Karpas-422 (cell line): ENCODE results near the gene TFB2M. TPM values are rescaled to one million over a fixed set of nuclear protein-coding genes. Genes with fewer than 3 reads are reported as not detected.
"Not testable (repeated sequence)": the region's sequence is repeated elsewhere in the genome, so short reads cannot be mapped to it uniquely, and the experiment has no call there.

Experiments
- DNase-seq: peaks from one replicate; pipeline ENCODE4 v3.0.0-alpha.2; 2015
- H2AFZ ChIP-seq: fragments of 200-600 bp; sonication (generic); 2 replicates; pipeline ENCODE4 v1.6.1; 2014; ENCODE audit warnings: antibody characterized with exemption, low read length, mixed read lengths
- H3K27ac ChIP-seq: fragments of 200-600 bp; sonication (generic); 2 replicates; pipeline ENCODE4 v1.5.1; 2014; ENCODE audit warnings: mild to moderate bottlenecking, low read length, moderate library complexity
- H3K27me3 ChIP-seq: fragments of 200-600 bp; sonication (generic); 2 replicates; pipeline ENCODE4 v1.6.1; 2014; ENCODE audit warnings: low read length, mixed read lengths
- H3K36me3 ChIP-seq: fragments of 200-600 bp; sonication (generic); 2 replicates; pipeline ENCODE4 v1.6.1; 2014; ENCODE audit warnings: low read length, mixed read lengths; ENCODE audit not compliant: insufficient read depth
- H3K4me1 ChIP-seq: fragments of 200-600 bp; sonication (generic); 2 replicates; pipeline ENCODE4 v1.6.1; 2014; ENCODE audit warnings: mild to moderate bottlenecking, low read length, mixed read lengths
- H3K4me2 ChIP-seq: fragments of 200-600 bp; sonication (generic); 2 replicates; pipeline ENCODE4 v1.6.1; 2014; ENCODE audit warnings: low read length, low read depth, mild to moderate bottlenecking; ENCODE audit not compliant: poor library complexity, severe bottlenecking
- H3K4me3 ChIP-seq: fragments of 200-600 bp; sonication (generic); 2 replicates; pipeline ENCODE4 v1.5.1; 2014; ENCODE audit warnings: mild to moderate bottlenecking, antibody characterized with exemption, low read length, mixed read lengths
- H3K79me2 ChIP-seq: fragments of 200-600 bp; sonication (generic); 2 replicates; pipeline ENCODE4 v1.6.1; 2014; ENCODE audit warnings: mild to moderate bottlenecking, low read length, mixed read lengths
- H3K9ac ChIP-seq: fragments of 200-600 bp; sonication (generic); 2 replicates; pipeline ENCODE4 v1.6.0; 2014; ENCODE audit warnings: low read length
- H3K9me2 ChIP-seq: fragments of 200-600 bp; sonication (generic), shearing (Covaris generic); replicated peaks from 2 replicates; pipeline ENCODE4 v1.6.0; 2014; ENCODE audit warnings: mild to moderate bottlenecking, low read length, moderate library complexity; ENCODE audit not compliant: insufficient read depth
- H3K9me3 ChIP-seq: fragments of 300-700, 200-600 bp; sonication (generic); 2 replicates; pipeline ENCODE4 v1.6.1; 2014; ENCODE audit warnings: low read length, mixed read lengths
- H4K20me1 ChIP-seq: fragments of 200-600 bp; sonication (generic); 2 replicates; pipeline ENCODE4 v1.6.1; 2014; ENCODE audit warnings: mild to moderate bottlenecking, antibody characterized with exemption, low read length, low read depth; ENCODE audit not compliant: insufficient read depth
- total RNA-seq: library from RNA; depleted of rRNA; stranded (reverse); fragments of >200 nt; shearing (Covaris generic); gene quantifications from 2 replicates; pipeline ENCODE4 v1.2.3, GENCODE V29; 2014; ENCODE audit warnings: low replicate concordance

Gene TFB2M
- total RNA-seq, 1 experiment from 2014 or later, result 20.5 TPM

DNA sequence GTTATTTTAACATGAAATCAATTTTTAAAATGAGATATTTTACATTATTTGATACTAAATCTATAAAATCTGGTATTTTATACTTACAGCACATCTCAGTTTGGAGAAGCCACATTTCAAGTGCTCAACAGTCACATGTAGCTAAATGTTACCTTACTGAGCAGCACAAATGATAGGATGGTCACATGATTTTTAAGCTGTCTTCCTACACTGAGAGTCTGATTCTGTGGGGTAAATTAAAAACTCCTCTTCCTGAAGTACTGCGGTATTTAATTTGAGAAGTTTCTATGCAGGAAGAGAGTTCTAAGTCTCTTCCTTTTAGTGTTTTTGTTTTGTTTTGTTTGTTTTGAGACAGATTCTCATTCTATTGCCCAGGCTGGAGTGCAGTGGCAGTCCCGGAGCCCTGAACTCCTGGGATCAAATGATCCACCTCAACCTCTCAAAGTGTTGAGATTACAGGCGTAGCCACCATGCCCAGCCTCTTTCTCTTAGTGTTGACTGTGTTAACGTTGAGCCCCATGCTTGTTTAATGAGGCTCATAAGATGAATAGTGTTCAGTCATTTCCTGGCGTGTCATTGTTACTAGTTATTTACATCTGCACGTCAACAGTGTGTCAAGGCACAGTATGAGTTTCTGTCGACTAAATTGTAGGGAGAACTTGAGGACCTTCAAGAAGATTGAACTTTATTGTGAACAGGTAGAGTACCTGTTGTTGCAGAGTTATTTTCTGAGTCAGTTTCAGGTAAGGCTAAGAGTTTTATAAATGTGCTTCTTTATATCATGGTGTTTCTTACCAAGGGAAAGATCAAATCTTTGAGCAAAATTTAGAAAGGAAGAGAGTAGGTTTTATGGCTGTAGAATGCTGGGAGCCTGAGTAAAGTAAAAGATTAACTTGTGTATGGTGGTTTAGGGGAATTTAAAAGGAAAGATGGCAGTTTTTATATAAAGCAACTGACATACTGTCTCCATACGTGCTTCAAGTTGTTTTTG is 3.5 kb upstream of the TFB2M start:
- no peak for DNase-seq
- Histone ChIP-seq H3K9me3 (no peaks in the 10 kb centered on the region), H3K4me1 (peaks cover 70% of the 10 kb centered on the region), H3K79me2 (peaks cover 96% of the 10 kb centered on the region), H3K27ac (peak overlapping the region; percentile 78), H4K20me1 (no peaks in the 10 kb centered on the region), H2AFZ (no peak overlapping the region), H3K4me3 (peak overlapping the region; percentile 22; the same call in 1 of the 2 replicates), H3K4me2 (peak overlapping the region; percentile 77), H3K9ac (peak overlapping the region; percentile 23), H3K9me2 (no peaks in the 10 kb centered on the region), H3K27me3 (no peaks in the 10 kb centered on the region), H3K36me3 (no peaks in the 10 kb centered on the region)

DNA sequence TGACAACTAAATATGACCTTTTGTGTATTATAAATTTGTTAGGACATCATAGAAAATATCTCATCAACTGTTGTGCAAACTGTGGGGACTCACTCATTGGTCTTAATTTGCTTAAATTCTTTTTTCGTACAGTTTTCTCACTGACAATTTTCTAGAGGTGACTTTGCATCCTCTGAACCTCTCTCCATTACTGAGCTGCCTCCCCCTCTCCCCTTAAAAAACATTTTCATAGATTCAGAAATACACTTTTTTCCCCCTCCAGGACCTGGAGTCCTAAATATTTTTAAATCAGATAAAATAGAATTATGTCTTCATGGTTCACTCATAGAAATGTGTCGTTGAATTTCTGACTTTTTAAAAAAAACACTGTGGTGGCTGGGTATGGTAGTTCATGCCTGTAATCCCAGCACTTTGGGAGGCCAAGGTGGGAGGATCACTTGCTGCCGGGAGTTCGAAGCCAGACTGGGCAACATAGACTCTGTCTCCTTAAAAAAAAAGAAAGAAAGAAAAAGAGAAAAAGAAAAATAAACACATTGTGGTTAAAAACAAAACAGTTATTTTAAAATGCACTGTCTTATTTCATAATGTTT is 1.7 kb upstream of the TFB2M start:
- Histone ChIP-seq H3K36me3 (peaks cover 9% of the 10 kb centered on the region), H3K9me3 (no peaks in the 10 kb centered on the region), H3K79me2 (peaks cover 97% of the 10 kb centered on the region), H3K4me1 (peaks cover 68% of the 10 kb centered on the region), H2AFZ (no peak overlapping the region), H3K9ac (peak overlapping the region; percentile 79), H3K4me2 (peak overlapping the region; percentile 77), H3K27me3 (no peaks in the 10 kb centered on the region), H3K9me2 (no peaks in the 10 kb centered on the region), H3K27ac (peak overlapping the region; percentile 78), H4K20me1 (no peaks in the 10 kb centered on the region), H3K4me3 (peak overlapping the region; percentile 100)
- peak; percentile 71 for DNase-seq

DNA sequence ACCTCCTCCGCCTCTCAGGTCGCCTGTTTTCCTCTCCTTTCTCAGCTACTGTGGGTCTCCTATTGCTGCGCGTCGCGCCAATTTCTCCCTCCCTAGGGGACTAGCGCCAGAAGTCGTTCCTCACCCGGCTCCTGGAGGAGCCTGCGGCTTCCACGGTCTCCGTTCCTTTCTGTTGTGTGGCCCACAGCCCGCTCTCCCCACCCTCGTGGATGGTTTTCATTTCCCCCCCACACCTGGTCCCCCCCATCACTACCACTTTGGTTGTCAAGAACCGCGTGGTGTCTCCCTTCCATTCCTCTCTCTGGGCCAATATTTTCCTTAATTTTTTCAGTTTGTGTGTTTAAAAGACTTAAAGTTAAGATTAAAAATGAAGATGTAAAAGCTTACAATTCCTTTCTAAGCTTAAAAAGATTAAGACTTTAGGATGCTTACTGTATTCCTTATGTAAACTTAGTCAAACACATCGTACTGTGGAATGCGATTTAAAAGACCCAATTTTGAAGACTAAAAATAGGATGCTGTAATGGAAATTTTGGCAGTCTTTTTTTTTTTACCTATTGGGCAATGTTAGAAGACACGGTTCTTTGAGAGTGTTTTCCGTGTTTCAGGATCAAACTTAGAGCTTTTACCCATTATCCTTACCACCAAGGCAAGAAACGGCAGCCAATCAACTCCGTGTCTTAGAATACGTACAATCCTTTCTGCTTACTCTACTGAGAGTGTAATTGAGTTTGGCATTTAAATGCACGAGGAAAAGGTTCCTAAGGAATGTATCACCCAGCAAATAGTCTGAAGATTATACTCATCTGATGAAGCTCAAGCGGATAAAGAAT is 968 bp upstream of the TFB2M start:
- peak; percentile 66 for DNase-seq
- Histone ChIP-seq H3K4me2 (peak overlapping the region; percentile 77), H3K79me2 (peaks cover 94% of the 10 kb centered on the region), H3K9me2 (no peaks in the 10 kb centered on the region), H3K9ac (peak overlapping the region; percentile 79), H2AFZ (peak overlapping the region; percentile 76), H4K20me1 (no peaks in the 10 kb centered on the region), H3K36me3 (peaks cover 9% of the 10 kb centered on the region), H3K27ac (peak overlapping the region; percentile 78), H3K27me3 (no peaks in the 10 kb centered on the region), H3K4me3 (peak overlapping the region; percentile 100), H3K9me3 (no peaks in the 10 kb centered on the region), H3K4me1 (peaks cover 61% of the 10 kb centered on the region)

DNA sequence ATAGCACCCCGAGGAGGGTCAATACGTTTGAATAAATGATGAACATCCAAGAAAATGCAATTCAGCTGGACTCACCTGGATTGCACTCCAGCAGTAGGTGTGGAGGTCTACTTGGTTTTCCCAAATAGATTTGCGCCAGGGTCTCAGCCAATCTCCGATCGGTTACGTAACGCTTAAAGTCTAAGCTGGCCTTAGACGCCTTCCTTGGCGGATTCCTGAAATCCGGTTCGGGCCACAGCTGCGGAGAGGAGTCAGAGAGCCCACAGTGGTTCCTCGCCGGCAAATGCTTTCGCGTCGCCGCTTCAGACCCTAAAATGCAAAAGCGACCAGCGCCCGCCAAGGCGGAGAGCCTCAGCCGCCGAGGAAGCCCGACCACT is 322 bp downstream of the TFB2M start:
- no peaks in the 10 kb centered on the region for H3K9me3 ChIP-seq
- H3K4me3 ChIP-seq, result peak overlapping the region; percentile 100
- peak overlapping the region; percentile 94 for H3K9ac ChIP-seq
- H3K27ac ChIP-seq, result peak overlapping the region; percentile 22; the same call in 1 of the 2 replicates
- no peak for DNase-seq
- no peaks in the 10 kb centered on the region for H3K27me3 ChIP-seq
- peaks cover 84% of the 10 kb centered on the region for H3K79me2 ChIP-seq
- H3K9me2 ChIP-seq, result no peaks in the 10 kb centered on the region
- H2AFZ ChIP-seq, result no peak overlapping the region; the same call in 1 of the 2 replicates
- H4K20me1 ChIP-seq, result no peaks in the 10 kb centered on the region
- peak overlapping the region; percentile 77 for H3K4me2 ChIP-seq
- peaks cover 49% of the 10 kb centered on the region for H3K4me1 ChIP-seq
- peaks cover 13% of the 10 kb centered on the region for H3K36me3 ChIP-seq

DNA sequence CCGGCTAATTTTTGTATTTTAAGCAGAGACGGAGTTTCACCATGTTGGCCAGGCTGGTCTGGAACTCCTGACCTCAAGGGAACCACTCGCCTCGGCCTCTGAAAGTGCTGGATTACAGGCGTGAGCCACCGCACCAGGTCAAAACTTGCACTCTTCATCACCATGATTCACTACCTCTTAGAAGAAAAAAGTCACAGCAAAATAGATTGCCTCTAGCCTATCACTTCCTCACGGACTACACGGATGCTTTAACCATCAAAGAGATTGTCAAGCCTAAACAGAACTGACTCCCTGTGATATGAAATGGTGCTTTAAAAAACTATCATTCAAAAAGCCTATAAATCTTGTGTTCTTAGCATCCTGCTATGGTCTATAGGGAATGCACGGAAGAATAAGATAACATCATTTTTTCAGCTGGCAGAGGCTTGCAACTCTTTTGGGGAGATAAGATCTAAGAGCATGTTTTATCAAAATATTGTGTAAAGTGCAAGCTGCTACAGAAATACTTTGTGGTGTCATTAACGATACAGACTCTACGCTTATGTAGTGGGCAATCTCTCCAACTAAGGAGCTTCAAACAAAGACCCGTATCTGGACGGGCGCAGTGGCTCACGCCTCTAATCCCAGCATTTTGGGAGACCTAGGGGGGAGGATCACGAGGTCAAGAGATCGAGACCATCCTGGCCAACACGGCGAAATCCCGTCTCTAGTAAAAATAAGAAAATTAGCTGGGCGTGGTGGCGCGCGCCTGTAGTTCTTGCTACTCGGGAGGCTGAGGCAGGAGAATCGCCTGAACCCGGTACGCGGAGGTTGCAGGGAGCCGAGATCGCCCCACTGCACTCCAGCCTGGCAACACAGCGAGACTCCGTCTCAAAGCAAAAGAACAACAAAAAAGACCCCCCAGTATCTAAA is 966 bp downstream of the TFB2M start:
- no peak overlapping the region for H2AFZ ChIP-seq
- H3K4me3 ChIP-seq, result peak overlapping the region; percentile 100
- H3K79me2 ChIP-seq, result peaks cover 84% of the 10 kb centered on the region
- H3K27ac ChIP-seq, result peak overlapping the region; percentile 22; the same call in 1 of the 2 replicates
- no peak for DNase-seq
- H3K9ac ChIP-seq, result peak overlapping the region; percentile 94
- no peaks in the 10 kb centered on the region for H4K20me1 ChIP-seq
- H3K9me3 ChIP-seq, result no peaks in the 10 kb centered on the region
- H3K36me3 ChIP-seq, result peaks cover 14% of the 10 kb centered on the region
- peaks cover 42% of the 10 kb centered on the region for H3K4me1 ChIP-seq
- H3K4me2 ChIP-seq, result peak overlapping the region; percentile 77
- H3K9me2 ChIP-seq, result no peaks in the 10 kb centered on the region
- no peaks in the 10 kb centered on the region for H3K27me3 ChIP-seq

DNA sequence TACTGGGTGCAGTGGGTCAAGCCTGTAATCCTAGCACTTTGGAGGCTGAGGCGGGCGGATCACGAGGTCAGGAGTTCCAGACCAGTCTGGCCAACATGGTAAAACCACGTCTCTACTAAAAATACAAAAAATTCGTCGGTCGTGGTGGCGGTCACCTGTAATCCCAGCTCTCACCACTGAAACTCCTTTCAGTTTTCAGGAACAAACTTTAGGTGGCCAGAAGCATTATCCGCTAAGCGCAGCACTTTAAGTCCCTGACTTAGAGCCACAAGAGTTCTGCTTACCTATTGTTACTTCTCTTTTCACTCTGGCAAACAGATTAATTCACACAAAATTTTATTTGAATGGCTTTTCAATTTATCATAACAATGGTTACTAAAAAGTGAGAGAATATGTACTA is 5.2 kb downstream of the TFB2M start:
- not testable (repeated sequence) for H3K4me3 ChIP-seq, DNase-seq, H4K20me1 ChIP-seq, H3K9me3 ChIP-seq, H3K9me2 ChIP-seq, H3K27ac ChIP-seq, H3K4me2 ChIP-seq, H3K27me3 ChIP-seq, H3K9ac ChIP-seq, H2AFZ ChIP-seq
- Histone ChIP-seq H3K4me1 (peaks cover 17% of the 10 kb centered on the region), H3K79me2 (peaks cover 79% of the 10 kb centered on the region), H3K36me3 (peaks cover 41% of the 10 kb centered on the region)

DNA sequence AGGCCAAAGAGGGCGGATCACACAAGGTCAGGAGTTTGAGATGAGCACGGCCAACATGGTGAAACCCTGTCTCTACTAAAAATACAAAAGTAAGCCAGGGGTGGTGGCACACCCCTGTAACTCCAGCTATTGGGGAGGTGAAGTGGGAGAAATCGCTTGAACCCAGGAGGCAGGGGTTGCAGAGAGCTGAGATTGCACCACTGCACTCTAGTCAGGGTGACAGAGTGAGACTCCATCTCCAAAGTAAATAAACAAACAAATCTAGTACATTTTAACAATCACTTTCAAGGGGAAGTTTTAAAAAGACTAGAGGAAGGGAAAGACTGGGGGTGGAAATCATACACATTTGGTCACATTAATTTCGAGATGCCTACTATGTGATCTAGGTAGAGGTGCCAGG is 6.8 kb downstream of the TFB2M start:
- peaks cover 6% of the 10 kb centered on the region for H3K4me1 ChIP-seq
- no peak overlapping the region for H2AFZ ChIP-seq
- no peak overlapping the region for H3K4me3 ChIP-seq
- H3K9ac ChIP-seq, result no peak overlapping the region
- no peaks in the 10 kb centered on the region for H3K9me2 ChIP-seq
- H4K20me1 ChIP-seq, result no peaks in the 10 kb centered on the region
- H3K27me3 ChIP-seq, result no peaks in the 10 kb centered on the region
- H3K27ac ChIP-seq, result no peak overlapping the region
- H3K9me3 ChIP-seq, result no peaks in the 10 kb centered on the region
- no peak overlapping the region for H3K4me2 ChIP-seq
- DNase-seq, result no peak
- H3K36me3 ChIP-seq, result peaks cover 52% of the 10 kb centered on the region
- peaks cover 72% of the 10 kb centered on the region for H3K79me2 ChIP-seq
